ENCODE results near the gene ADGRD1. TPM values are rescaled to one million over a fixed set of nuclear protein-coding genes. Genes with fewer than 3 reads are reported as not detected.

The ADGRD1 gene
- total RNA-seq, 1 donor from 2014 or later, result 0.98 TPM

- DNase-seq (ENCODE audit: low read depth, low spot score), result no peak
Measured at GRCh38 chr12:131106349-131106941, 152.7 kb downstream of the ADGRD1 start.

GRCh38 chr12:131108177-131108955 is 154.7 kb downstream of the ADGRD1 start:
- no peak for DNase-seq (ENCODE audit: low read depth, low spot score)

More at GRCh38 chr12:131106349-131106941, 152.7 kb downstream of the ADGRD1 start:
- Mint-ChIP-seq H3K36me3 (ENCODE audit: low read depth) (no peaks in the 10 kb centered on the region), H3K4me3 (no peak overlapping the region), H3K27me3 (ENCODE audit: low read depth) (no peaks in the 10 kb centered on the region), H3K9me3 (peaks cover 8% of the 10 kb centered on the region), H3K4me1 (peaks cover 26% of the 10 kb centered on the region), H3K27ac (ENCODE audit: unreplicated experiment) (no peak overlapping the region)
- TF ChIP-seq CTCF (conservative IDR thresholded peaks at IDR 0.05), result no peak

GRCh38 chr12:131111446-131111845 is 157.7 kb downstream of the ADGRD1 start:
- H3K27ac Mint-ChIP-seq (ENCODE audit: unreplicated experiment), result no peak overlapping the region
- peaks cover 3% of the 10 kb centered on the region for H3K9me3 Mint-ChIP-seq
- peaks cover 37% of the 10 kb centered on the region for H3K4me1 Mint-ChIP-seq
- H3K36me3 Mint-ChIP-seq (ENCODE audit: low read depth), result no peaks in the 10 kb centered on the region
- DNase-seq (ENCODE audit: low read depth, low spot score), result no peak
- H3K4me3 Mint-ChIP-seq, result no peak overlapping the region
- TF ChIP-seq CTCF (conservative IDR thresholded peaks at IDR 0.05), result no peak
- no peaks in the 10 kb centered on the region for H3K27me3 Mint-ChIP-seq (ENCODE audit: low read depth)

More at GRCh38 chr12:131108177-131108955, 154.7 kb downstream of the ADGRD1 start:
- Mint-ChIP-seq H3K27me3 (ENCODE audit: low read depth) (no peaks in the 10 kb centered on the region), H3K4me1 (peaks cover 32% of the 10 kb centered on the region), H3K36me3 (ENCODE audit: low read depth) (no peaks in the 10 kb centered on the region), H3K27ac (ENCODE audit: unreplicated experiment) (no peak overlapping the region), H3K9me3 (peaks cover 3% of the 10 kb centered on the region), H3K4me3 (no peak overlapping the region)
- no peak for TF ChIP-seq CTCF (conservative IDR thresholded peaks at IDR 0.05)

- DNase-seq (ENCODE audit: low read depth, low spot score), result no peak
- Mint-ChIP-seq H3K36me3 (ENCODE audit: low read depth) (no peaks in the 10 kb centered on the region), H3K27ac (ENCODE audit: unreplicated experiment) (no peak overlapping the region), H3K27me3 (ENCODE audit: low read depth) (no peaks in the 10 kb centered on the region), H3K9me3 (peaks cover 3% of the 10 kb centered on the region), H3K4me3 (no peak overlapping the region), H3K4me1 (peaks cover 37% of the 10 kb centered on the region)
- TF ChIP-seq CTCF (conservative IDR thresholded peaks at IDR 0.05), result no peak
Measured at GRCh38 chr12:131112021-131112420, 158.3 kb downstream of the ADGRD1 start.

GRCh38 chr12:131112700-131113290 is 159.1 kb downstream of the ADGRD1 start:
- Mint-ChIP-seq H3K4me3 (no peak overlapping the region), H3K9me3 (peaks cover 3% of the 10 kb centered on the region), H3K27ac (ENCODE audit: unreplicated experiment) (no peak overlapping the region), H3K36me3 (ENCODE audit: low read depth) (no peaks in the 10 kb centered on the region), H3K4me1 (peaks cover 37% of the 10 kb centered on the region), H3K27me3 (ENCODE audit: low read depth) (no peaks in the 10 kb centered on the region)
- DNase-seq (ENCODE audit: low read depth, low spot score), result no peak
- no peak for TF ChIP-seq CTCF (conservative IDR thresholded peaks at IDR 0.05)
